GM18861 (cell line): ENCODE measurements around the gene FXYD1.
"Not testable (repeated sequence)": the region's sequence is repeated elsewhere in the genome, so short reads cannot be mapped to it uniquely, and the experiment has no call there.

ENCODE experiments used
- ATAC-seq: cut with Tn5 transposase; IDR thresholded peaks from one replicate; pipeline ENCODE4 v1.9.1; 2021; ENCODE audit not compliant: unreplicated experiment

Gene FXYD1

DNA sequence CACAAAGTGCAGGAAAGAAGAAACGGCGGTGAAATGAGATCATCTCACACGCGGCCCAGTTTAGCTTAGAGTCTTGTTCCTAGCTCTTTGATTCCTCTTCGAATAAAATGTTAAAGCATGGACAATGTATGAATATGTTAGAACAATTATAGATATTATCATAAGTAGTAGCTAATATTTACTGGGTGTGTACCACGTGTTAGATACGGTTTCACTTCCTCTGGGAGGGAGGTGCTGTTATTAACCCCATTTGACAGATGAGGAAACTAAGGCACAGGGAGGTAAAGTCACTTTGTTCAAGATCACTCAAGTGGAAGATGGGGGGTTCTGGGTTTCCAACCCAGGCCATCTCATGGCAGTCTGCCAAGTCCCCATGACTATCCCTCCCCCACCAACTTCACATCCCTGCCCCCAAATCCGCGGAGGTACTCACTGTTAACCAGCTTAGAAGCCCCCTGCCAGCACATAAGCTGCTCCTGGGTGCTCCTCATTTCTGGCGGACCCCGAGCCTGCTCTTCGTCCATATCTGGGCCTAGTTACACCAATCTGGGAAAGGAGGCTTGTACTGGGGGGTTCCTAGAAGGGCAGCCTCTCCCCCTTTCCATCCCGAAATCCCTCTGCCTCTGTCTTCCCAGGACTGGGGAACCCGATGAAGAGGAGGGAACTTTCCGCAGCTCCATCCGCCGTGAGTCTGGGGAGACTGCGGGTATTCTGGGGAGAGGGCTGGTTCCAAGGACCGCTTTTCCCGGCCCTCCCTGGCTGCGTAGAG lies 3.4 kb downstream of the FXYD1 start:
- no peak for ATAC-seq

DNA sequence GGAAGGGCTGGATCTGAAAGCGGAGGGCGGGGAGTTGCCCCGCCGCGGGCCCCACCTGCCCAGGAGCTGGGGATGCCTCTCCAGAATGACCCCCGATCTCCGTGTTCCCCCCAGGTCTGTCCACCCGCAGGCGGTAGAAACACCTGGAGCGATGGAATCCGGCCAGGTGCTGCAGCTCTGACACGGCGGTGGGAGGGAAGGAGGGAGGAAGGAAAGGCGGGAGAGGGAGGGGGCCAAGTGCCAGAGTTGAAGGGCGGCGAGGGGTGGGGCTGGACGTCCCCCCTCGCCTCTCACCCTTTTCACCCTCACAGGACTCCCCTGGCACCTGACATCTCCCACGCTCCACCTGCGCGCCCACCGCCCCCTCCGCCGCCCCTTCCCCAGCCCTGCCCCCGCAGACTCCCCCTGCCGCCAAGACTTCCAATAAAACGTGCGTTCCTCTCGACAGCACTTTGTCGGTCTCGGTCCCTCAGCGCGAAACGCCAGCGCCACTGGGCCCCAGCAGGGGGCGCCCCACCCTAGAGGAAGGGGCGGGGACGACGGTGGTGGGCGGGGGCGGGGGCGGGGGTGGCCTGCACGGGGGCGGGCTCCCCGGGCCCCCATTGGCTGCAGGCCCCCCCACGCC lies 4.1 kb downstream of the FXYD1 start:
- no peak for ATAC-seq

DNA sequence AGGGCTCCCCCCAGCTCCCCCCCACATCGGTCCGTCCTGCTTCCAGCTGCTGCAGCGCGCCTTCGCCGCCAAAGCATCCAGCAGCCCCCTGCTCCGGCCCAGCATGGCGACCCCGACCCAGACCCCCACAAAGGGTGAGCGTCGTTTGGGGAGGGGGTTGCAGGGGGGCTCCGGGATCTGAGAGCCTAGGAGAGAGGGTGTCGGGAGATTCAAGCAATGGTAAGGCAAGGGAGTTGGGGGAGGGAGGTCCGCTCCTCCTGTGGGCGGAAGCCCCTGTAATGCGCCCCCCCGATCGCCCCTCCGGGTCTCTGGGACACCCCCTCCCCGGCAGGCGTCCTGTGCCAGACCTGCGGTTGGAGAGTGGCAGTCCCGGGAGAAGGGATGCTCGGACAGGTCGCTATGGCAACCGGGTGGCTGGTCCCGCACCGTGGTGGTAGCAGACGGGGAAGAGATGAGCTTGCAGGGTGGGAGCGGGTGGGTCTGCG lies 4.6 kb downstream of the FXYD1 start, which contains the start of gene FXYD7:
TSS of gene FXYD7 (plus strand) at position 25 of the 485 bp plus-strand sequence. CDS start at position 104, 79 bp downstream.
- no peak for ATAC-seq

DNA sequence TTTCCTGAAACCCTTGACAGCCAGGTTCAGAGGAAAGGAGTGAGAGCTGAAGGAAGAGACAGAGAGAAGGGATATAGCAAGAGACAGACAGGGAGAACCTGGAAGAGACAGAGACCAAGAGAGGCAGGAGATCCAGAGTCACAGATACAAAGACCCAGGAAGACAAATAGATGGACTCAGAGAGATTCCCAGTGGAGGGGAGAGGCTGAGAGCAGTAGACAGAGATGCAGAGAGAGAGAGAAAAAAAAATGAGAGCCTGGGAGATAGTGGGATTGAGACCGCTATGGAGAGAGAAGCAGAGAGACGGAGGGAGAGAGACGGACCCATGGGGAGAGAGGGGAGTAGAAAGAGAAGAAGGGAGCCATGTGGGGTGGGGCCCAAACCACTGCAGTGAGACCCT lies 5.2 kb downstream of the FXYD1 start:
- ATAC-seq, result no peak

DNA sequence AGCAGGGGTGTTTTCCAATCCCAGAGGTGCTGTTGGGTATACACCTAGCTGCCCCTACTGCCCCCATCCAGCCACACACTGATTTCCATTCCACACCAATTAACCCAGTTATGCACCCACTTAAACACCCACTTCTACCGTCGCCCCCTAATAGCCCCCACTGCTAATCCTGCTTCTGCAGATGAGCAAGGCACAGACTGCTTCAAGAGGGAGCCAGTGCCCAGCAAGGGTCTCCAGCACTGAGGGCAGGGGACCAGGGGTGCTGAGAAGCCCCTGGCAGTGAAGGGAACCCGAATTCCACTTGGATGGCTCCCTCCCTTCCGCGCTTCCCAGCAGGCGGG lies 5.6 kb downstream of the FXYD1 start:
- ATAC-seq, result no peak

DNA sequence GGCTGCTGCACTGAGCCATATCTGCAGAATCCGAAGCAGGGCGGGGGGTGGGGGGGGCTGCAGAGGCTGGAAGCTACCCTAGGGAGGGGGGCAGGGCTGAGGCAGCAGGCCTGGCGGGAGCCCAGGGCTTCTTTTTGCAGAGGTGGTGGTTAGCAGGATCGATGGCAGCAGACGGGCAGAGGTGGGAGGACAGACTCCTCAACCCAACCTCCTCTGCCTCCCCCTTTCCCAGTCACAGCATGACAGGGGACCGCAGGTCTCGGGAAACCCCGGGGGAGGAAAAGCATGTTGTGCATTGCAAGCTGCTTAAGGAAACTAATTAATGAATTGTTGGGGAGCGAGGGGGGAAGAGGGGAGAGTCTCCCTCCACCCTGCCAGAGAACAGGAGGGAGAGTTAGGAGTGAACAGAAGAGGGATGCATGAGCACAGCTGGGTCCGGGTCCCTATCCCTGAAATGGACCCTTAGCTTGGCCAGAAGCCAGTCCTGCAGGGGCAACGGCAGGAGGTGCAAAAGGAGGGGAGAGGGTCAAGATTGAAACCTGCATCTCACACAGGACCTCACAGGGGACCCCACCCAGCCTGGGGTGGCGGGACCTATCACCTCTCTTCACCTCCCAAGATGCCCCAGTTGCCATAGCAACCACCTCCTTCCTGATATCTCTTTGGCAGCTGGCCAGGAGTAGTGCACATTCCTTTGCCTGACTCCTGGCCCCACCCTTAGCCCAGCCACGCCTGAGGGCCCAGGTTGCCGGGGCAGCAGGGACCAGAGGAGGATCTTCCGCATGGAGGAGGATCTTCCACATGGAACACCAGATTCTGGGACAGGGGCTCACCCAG lies 6.2 kb downstream of the FXYD1 start:
- no peak for ATAC-seq

DNA sequence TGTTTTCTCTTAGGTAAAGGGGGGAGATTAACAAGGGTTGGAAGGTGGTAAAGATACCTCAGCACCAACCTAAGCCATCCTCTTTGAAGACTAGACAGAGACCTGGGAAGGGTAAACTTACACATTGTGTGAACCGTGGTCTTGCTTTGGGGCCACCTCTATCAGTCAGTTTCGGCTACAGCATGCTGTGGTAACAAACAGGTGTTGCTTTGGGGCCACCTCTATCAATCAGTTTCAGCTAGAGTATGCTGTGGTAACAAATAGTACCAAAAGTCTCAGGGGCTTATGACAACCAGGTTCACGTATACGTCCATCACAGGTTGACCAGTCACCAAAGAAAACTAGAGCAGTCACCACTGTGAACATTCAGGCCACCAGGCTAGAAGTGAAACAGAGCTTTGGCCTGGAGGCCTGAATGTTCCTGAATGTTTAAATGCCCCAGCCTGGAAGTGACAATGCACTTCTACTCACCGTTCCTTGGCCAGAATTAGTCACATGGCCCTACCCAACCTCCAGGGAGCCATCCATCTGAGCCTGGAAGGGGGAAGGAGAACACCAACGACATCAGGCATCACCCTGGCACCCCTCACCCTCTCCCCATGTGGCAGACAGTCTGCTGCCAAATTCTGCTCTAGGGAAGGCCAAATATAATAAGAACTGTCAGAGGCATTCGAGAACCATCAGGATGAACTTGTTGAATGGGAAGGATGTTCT lies 8.3 kb downstream of the FXYD1 start:
- no peak for ATAC-seq

DNA sequence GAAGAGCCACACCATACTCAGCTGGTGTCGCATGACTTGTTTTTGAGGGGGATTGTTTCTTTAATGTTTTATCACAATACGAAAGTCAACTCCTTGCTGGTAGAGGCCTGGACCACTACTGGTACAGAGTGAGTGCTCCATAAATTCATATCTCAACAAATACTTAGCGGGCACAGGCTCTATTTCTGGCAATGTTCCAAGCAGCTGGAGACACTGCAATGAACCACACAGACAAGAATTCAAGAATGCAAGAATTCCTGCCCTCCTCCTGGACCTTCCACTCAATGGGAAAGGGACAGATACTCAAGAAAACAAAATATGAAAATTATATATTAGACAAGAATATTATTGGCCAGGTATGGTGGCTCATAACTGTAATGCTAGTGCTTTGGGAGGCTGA lies 10.8 kb downstream of the FXYD1 start:
- ATAC-seq, result no peak

DNA sequence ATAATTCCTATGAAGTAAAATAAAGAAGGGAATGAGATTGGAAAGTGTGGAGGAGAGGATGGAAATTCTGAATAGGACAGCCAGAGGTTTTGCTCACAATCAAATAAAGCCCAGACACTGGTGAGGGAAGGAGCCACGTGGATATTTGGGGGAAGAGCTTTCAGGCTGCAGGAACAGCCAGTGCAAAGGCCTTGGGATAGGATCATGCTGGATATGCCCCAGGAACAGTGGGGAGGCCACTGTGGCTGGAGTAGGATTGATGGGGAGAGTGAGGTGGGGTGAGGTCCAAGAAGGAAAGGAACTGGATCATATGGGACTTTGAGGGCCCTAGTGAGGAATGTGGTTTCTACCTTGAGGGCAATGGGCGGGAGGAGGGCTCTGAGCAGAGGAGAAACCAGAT lies 11.8 kb downstream of the FXYD1 start:
- no peak for ATAC-seq

DNA sequence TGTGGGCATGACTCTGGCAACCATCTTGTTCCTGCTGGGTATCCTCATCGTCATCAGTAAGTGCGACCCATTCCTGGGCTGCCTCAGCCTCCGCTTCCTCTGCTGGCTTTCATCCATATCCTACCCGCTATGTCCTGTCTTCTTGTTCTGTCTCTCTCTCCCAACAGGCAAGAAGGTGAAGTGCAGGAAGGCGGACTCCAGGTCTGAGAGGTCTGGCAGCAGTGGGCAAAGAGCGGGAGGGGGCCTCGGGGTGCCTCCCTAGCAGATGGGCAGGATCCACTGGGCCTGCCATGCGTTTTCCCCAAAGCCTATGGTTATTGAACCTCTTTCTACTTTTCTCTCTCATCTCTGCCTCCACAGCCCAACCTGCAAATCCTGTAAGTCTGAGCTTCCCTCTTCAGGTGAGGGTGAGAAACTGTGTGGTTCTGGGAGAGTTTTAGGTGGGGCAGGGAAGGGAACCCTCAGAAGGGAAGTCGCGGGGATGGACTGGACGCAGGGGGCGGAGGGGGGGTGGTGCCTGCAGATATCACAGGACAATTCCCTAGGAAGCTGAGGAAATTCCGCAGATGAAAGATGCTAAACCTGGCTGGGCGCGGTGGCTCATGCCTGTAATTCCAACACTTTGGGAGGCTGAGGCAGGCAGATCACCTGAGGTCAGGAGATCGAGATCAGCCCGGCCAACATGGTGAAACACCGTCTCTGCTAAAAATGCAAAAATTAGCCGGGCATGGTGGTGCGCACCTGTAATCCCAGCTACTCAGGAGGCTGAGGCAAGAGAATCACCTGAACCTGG lies 12.8 kb downstream of the FXYD1 start:
- ATAC-seq, result no peak

DNA sequence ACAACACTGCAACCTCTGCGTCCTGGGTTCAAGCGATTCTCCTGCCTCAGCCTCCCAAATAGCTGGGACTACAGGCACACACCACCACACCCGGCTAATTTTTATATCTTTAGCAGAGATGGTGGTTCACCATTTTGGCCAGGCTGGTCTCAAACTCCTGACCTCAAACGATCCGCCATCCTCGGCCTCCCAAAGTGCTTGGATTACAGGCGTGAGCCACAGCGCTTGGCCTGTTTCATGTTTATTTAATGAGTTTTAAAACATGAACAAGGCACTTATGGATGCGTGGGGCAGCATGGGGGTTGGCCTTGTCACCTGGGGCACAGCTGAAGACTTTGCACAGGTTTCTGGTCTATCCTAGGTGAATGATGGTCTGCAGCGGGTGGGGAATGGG lies 14.5 kb downstream of the FXYD1 start:
- ATAC-seq, result not testable (repeated sequence)

DNA sequence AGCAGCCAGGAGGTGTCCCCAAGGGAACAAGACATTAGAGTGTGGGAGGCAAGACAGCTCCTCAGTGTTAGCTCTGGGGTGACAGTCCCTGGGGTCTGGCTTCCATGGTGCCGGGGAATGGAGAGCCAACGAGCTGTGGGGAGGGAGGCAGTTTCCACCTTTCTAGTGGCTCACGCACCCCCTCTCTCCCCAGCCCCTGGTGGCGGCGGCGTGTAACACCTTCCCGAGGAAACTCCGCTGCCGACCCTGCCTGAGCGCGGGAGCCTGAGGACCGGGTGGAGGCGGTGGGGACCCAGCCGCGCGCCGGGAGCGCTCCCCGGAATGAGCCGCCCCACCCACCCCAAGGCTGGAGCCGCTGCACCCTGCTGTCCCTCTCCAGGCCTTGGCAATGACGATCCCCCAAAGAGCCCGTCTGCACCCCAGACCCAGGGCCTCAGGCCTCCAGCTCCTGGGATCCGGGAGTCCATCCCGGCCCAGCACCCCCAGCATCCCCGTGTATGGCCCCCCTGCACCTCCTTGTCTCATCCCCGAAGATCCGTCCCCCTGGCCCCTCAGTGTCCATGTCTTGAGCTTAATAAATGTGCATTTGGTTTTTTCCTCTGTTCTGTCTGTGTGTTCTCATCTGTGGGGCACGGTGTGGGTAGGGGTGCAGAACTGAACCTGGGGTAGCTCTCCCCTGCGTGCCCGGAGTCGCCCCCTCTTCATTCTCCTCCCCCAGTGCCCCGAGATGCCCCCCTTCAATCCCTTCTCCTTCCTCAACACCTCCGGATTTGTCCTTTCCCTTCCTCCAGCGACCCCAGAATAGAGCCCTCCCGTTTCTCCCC lies 15.3 kb downstream of the FXYD1 start:
- no peak for ATAC-seq

DNA sequence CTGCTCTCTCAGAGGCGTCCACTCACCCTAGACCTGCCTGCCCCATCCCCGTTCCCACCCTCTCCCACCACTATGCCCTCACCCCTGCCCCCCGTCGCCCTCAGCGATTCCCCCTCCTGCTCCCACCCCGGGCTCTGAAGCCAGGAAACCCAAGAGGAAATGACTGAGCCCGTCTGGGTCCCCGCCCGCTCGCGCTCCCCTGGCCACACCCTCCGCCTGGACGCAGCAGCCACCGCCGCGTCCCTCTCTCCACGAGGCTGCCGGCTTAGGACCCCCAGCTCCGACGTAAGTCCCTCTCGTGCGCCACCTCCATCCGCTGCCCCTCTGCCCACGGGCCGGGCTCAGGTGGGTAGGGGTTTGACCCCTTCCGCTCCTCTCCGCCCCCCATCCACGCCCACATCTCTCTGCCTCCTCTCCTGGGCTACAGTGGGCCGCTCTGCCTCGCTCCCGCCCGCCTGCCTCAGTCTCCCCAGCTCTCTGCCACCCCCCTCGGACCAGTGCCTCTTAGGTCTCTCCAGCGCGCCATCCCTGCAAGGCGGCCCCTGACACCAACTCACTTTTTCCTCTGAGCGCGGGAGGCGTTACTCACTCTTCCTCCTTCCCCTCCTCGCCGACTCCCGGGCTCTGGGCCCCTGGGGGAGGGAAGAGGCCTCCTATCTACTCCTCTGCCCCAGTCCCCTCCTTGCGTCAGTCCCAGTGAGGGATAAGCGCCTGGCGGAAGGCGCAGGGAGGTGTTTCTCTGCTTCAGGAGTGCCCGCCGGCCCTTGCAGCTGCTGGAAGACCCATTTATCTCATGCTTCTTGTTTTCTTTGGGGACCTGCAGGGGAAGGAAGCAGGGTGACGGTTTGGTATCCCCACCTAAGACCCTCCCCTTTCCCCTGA lies 16.1 kb downstream of the FXYD1 start, which contains the start of gene FXYD5:
TSS of gene FXYD5 (plus strand) at position 211 of the 882 bp plus-strand sequence. CDS start 816 bp downstream, outside the sequence.
- no peak for ATAC-seq

DNA sequence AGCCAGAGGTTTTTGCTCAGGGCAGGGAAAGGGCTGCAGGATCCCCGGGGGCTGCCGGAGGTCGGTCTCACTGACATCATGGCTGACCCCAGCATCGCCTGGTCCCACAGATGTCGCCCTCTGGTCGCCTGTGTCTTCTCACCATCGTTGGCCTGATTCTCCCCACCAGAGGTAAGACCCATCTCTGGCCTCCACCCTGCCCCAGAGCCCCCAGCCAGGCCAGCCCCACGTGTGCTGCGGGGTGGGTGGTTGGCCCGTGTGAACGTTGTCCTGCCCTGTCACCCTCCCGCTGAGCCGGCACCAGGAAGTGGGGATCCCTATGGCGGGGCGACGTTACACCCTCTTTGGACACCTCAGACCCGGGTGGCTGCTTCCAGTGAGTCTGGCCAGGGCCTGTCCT lies 16.8 kb downstream of the FXYD1 start:
- no peak for ATAC-seq

DNA sequence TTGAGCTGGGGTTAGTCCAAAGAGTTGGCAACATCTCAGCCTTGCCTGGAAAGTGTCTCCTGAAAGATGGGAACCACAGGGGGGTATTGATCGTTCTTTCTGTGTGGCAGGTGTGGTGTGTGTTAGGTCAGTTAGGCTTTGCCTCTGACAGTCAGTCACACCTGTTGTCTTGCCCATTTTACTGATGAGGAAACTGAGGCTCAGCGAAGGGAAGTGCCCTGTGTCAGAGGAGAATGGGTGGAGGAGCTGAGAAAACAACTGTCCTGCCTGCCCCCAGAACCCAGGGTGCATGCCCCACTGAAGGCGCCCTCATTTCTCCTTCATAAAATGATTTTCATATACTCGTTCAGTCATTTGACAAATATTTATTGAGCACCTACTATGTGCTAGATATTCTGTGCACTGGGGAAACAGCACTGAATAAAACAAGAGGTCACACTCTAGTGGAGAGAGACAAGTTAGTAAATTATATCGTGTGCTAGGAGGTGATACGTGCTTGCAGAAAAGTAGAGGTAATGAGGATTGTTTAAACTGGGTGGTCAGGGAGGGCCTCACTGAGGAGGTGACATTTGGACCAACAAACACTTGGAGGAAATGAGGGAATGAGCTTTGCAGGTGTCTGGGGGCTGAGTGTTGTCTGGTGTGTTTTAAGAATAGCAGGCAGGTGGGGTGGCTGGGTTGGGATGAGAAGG lies 17.5 kb downstream of the FXYD1 start:
- no peak for ATAC-seq

DNA sequence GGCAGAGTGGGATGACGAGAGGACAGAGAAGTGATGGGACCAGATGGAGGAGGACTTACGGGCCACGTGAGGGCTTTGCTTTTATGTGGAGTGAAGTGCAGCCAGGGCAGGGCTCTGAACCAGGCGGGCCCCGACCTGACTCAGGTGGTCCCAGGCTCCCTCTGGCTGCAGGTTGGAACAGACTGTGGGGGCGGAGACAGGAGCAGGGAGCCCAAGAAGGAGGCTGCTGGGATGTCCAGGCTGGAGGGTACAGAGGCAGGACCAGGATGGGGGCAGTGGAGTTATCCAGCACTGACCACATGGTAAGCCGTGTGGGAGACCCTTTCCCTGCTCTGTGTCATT lies 18.0 kb downstream of the FXYD1 start:
- no peak for ATAC-seq

DNA sequence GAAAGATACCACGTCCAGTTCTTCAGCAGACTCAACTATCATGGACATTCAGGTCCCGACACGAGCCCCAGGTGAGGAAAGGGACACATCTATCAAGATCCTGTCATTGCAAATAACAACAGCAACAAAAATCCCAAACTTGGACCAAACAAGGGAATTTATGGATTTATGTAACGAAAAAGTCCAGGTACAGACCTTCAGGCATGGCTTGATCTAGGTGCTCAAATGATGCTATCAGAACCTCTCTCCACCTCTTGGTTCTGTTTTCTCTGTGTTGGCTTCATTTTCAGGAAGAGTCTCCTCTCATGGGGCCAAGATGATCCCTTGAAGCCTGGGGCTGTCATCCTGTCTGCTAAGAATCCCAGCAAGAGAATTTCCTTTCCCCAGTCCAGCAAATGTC lies 18.8 kb downstream of the FXYD1 start:
- ATAC-seq, result no peak

DNA sequence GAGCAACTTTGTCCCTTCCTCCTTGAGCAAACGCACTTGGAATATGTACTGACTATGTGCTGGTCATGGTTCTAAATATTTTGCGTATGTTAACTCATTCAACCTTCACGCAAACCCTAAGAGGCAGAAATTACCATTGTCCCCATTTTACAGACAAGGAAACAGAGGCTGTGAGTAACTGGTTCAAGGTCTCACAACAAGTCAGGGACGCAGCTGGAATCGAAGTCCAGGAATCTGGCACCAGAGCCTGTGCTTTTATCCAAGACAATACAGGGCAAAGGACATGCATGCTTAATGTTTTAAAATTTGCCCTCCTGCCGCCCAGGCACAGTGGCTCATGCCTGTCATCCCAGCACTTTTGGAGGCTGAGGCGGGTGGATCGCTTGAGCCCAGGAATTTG lies 21.0 kb downstream of the FXYD1 start:
- ATAC-seq, result no peak
